ENCODE measurements around the gene HMBS. TPM values are rescaled to one million over a fixed set of nuclear protein-coding genes. Genes with fewer than 3 reads are reported as not detected.

The HMBS gene
- total RNA-seq, 1 experiment from 2014 or later: 61.6 TPM

DNA sequence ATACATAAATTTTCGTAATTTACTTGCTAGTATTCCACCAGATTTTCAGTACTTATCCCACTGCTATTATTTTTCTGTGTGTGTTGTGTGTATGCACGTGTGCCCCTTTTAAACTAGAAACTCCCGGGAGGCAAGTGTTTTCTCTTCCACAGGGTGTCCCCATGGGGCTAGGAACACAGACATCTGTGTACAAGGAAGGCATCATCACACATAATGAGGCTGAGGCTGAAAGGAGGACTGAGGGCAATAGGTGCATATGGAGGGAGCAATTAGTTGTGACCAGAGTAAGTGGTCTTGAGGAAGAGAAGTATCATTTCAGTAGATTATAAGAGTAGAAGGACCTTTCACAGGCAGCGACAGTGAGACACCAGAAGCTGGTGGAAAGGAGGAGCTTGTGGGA is 19.1 kb downstream of the HMBS start:
- H3K27ac ChIP-seq (ENCODE audit: low read length): peak overlapping the region; percentile 99; the same call in 1 of the 2 replicates
- in situ Hi-C loops (cut with HindIII; ENCODE audit: low pct_unique_long_range_greater_than_20kb, low sequenced_read_pairs): no loop called here

More for the DNA sequence above, 19.1 kb downstream of the HMBS start:
- POLR2A ChIA-PET: no interaction called here
- Histone ChIP-seq H3K36me3 (ENCODE audit: control insufficient read depth, insufficient read depth, low read length) (no peaks in the 10 kb centered on the region), H3K4me1 (ENCODE audit: control insufficient read depth, insufficient read depth, low read length) (peaks cover 30% of the 10 kb centered on the region), H3K9me3 (ENCODE audit: control insufficient read depth, insufficient read depth, low read depth, low read length) (no peaks in the 10 kb centered on the region), H3K4me3 (ENCODE audit: low read depth in 2 of 2, low read length in 2 of 2) (no peak overlapping the region), H3K27me3 (ENCODE audit: control insufficient read depth, insufficient read depth, low read length) (no peaks in the 10 kb centered on the region)
- no TSS peak for BruUV-seq (replicated peaks)
- CTCF ChIA-PET: interaction anchor here (0.6 kb wide), 1 partner anchor 18 kb away, joined by 5 read pairs; no protein-coding TSS in a partner anchor
- DNase-seq (ENCODE audit: low read depth, low spot score) (no peak), ATAC-seq (no peak)
- no peak for TF ChIP-seq POLR2AphosphoS5 (IDR thresholded peaks at IDR 0.05; ENCODE audit: low read depth, low read length)
- no peak for TF ChIP-seq TCF7L2 (IDR thresholded peaks at IDR 0.05; ENCODE audit: low read depth, low read length)
- TF ChIP-seq CTCF (IDR thresholded peaks at IDR 0.05): no peak
- no peak for TF ChIP-seq SIN3A (IDR thresholded peaks at IDR 0.05; ENCODE audit: borderline replicate concordance, insufficient read depth, low read depth, low read length)
- no peak for TF ChIP-seq REST (IDR thresholded peaks at IDR 0.05; ENCODE audit: insufficient read depth in 1 of 2, low read depth in 2 of 2, low read length in 1 of 2)
- intact Hi-C loops (cut with micrococcal nuclease; ENCODE audit: unreplicated experiment): loop anchor here (2.0 kb wide), 1 partner anchor 91 kb away; no protein-coding TSS in a partner anchor
